NCI-H128 (cell line): ENCODE results near the gene CBX5.
"Not testable (repeated sequence)": the region's sequence is repeated elsewhere in the genome, so short reads cannot be mapped to it uniquely, and the experiment has no call there.

Source experiments
- DNase-seq: peaks from one replicate; lab custom pipeline; 2025; ENCODE audit not compliant: unreplicated experiment; lab: John Stamatoyannopoulos, UW

The CBX5 gene

GRCh38 chr12:54270345-54270744 is 9.6 kb downstream of the CBX5 start:
- DNase-seq = no peak

GRCh38 chr12:54266852-54267251 is 13.1 kb downstream of the CBX5 start:
- no peak for DNase-seq

GRCh38 chr12:54265364-54265812 is 14.5 kb downstream of the CBX5 start:
- DNase-seq = no peak

GRCh38 chr12:54262403-54262925 is 17.5 kb downstream of the CBX5 start:
- no peak for DNase-seq

GRCh38 chr12:54261815-54262402 is 18.0 kb downstream of the CBX5 start:
- no peak for DNase-seq

- DNase-seq = peak; percentile 63
Observed at GRCh38 chr12:54259194-54260011, 20.5 kb downstream of the CBX5 start.

GRCh38 chr12:54258201-54258681 is 21.7 kb downstream of the CBX5 start:
- DNase-seq = no peak

- no peak for DNase-seq
Observed at GRCh38 chr12:54257332-54257731, 22.6 kb downstream of the CBX5 start.

GRCh38 chr12:54253240-54253639 is 26.7 kb downstream of the CBX5 start:
- DNase-seq = no peak

GRCh38 chr12:54251667-54252284 is 28.1 kb downstream of the CBX5 start:
- DNase-seq = no peak

GRCh38 chr12:54249489-54249888 is 30.4 kb downstream of the CBX5 start:
- DNase-seq = no peak

GRCh38 chr12:54246011-54246641 is 33.8 kb downstream of the CBX5 start:
- no peak for DNase-seq

- no peak for DNase-seq
Observed at GRCh38 chr12:54240971-54241588, 38.8 kb downstream of the CBX5 start.

GRCh38 chr12:54240129-54240528 is 39.8 kb downstream of the CBX5 start:
- DNase-seq = no peak

GRCh38 chr12:54239620-54240019 is 40.3 kb downstream of the CBX5 start:
- no peak for DNase-seq

GRCh38 chr12:54238531-54238930 is 41.4 kb downstream of the CBX5 start:
- DNase-seq = no peak

GRCh38 chr12:54232790-54233189 is 47.1 kb downstream of the CBX5 start:
- DNase-seq = no peak

- DNase-seq = not testable (repeated sequence)
Observed at GRCh38 chr12:54231269-54231668, 48.7 kb downstream of the CBX5 start.

GRCh38 chr12:54230555-54230954 is 49.4 kb downstream of the CBX5 start:
- no peak for DNase-seq

GRCh38 chr12:54229624-54230212 is 50.2 kb downstream of the CBX5 start:
- DNase-seq = no peak
